Fibroblast of skin of left biceps (primary cell): ENCODE measurements around the gene PPAN.

Source experiments
- DNase-seq, 2 experiments: peaks; one replicate each; pipeline ENCODE4 v3.0.0-alpha.2; 2013; ENCODE audit warnings: low read depth in 2 of 2

PPAN gene

GRCh38 chr19:10106100-10106936 is at the start of gene PPAN:
TSS of gene PPAN (plus strand) at chr19:10106362. CDS start at chr19:10106395, 33 bp downstream.
- DNase-seq, result peak; percentile 95

- no peak for DNase-seq
These were observed 44.3 kb upstream of the PPAN start for GRCh38 chr19:10061717-10062310.

- no peak for DNase-seq
These were observed 38.0 kb upstream of the PPAN start for GRCh38 chr19:10068205-10068604.

GRCh38 chr19:10069046-10069445 is 37.1 kb upstream of the PPAN start:
- DNase-seq, result no peak

- DNase-seq, result no peak
These were observed 35.3 kb upstream of the PPAN start for GRCh38 chr19:10070730-10071446.

- DNase-seq, result no peak
These were observed 32.0 kb upstream of the PPAN start for GRCh38 chr19:10074153-10074552.

GRCh38 chr19:10076535-10076934 is 29.6 kb upstream of the PPAN start:
- no peak for DNase-seq

- no peak for DNase-seq
These were observed 27.8 kb upstream of the PPAN start for GRCh38 chr19:10078329-10078728.

- DNase-seq, result no peak
These were observed 27.1 kb upstream of the PPAN start for GRCh38 chr19:10079031-10079453.

- no peak for DNase-seq
These were observed 22.3 kb upstream of the PPAN start for GRCh38 chr19:10083911-10084310.

- no peak for DNase-seq
These were observed 21.4 kb upstream of the PPAN start for GRCh38 chr19:10084803-10085202.

- DNase-seq, result peak; percentile 13 to 23
These were observed 20.2 kb upstream of the PPAN start, which contains the start of gene SHFL for GRCh38 chr19:10085641-10086590. TSS of gene SHFL (plus strand) at chr19:10086317. CDS start at chr19:10086428, 111 bp downstream.

- DNase-seq, result no peak
These were observed 19.5 kb upstream of the PPAN start for GRCh38 chr19:10086591-10087192.

GRCh38 chr19:10087296-10088061 is 18.7 kb upstream of the PPAN start:
- DNase-seq, result no peak

GRCh38 chr19:10088949-10089554 is 17.1 kb upstream of the PPAN start:
- no peak for DNase-seq

- DNase-seq, result no peak
These were observed 16.3 kb upstream of the PPAN start for GRCh38 chr19:10089801-10090375.

GRCh38 chr19:10091370-10091687 is 14.8 kb upstream of the PPAN start:
- no peak for DNase-seq

- DNase-seq, result no peak
These were observed 14.1 kb upstream of the PPAN start for GRCh38 chr19:10091895-10092641.
